CD4-positive, alpha-beta T cell treated with Interleukin-17A for 1 hour (primary cell): ENCODE results near the gene RIPPLY3.

Experiments used
- DNase-seq: peaks from one replicate; pipeline ENCODE4 v3.0.0-alpha.2; 2020

RIPPLY3 gene

GRCh38 chr21:37064841-37065240, 58.3 kb downstream of the RIPPLY3 start:
- DNase-seq, result no peak

DNA sequence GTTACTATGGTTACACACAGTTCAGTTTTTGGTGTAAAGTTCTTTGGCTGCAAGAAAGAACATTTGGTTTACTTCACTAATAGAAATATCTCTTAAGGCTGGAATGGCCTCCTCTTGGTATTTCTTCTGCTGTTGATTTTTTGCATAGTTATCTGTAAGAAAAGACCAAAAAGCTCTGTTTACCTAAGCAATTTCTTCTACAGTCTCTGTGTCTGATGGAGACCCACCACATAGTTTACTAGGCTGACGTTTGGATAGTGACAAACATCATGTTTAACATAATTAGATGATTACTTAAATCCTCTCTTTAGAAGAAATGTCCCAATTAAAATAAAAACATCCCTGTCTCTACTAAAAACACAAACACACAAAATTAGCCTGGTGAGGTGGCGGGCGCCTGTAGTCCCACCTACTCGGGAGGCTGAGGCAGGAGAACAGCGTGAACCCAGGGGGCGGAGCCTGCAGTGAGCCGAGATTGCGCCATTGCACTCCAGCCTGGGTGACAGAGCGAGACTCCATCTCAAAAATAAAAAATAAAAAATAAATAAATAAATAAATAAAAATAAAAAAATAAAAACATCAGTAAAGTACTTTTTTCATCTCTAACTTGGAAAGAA, 59.2 kb downstream of the RIPPLY3 start:
- DNase-seq, result no peak
